ENCODE results near the gene OVCA2.
A peak's percentile ranks its signal among the peaks of the same experiment; 100 is the strongest.

Gene OVCA2

GRCh38 chr17:1997289-1997926, 44.4 kb upstream of the OVCA2 start:
- Histone ChIP-seq H3K36me3 (ENCODE audit: control insufficient read depth in 4 of 4, insufficient read depth in 4 of 4, low read length in 3 of 4) (no peaks in the 10 kb centered on the region), H3K27ac (ENCODE audit: insufficient read depth in 1 of 2, low read depth in 1 of 2, low read length in 2 of 2, poor library complexity in 1 of 2, severe bottlenecking in 2 of 2) (no peak overlapping the region), H3K4me1 (ENCODE audit: control extremely low read depth in 1 of 4, control insufficient read depth in 4 of 4, insufficient read depth in 4 of 4, low read length in 3 of 4) (peaks cover 0 to 18% (median 13%) of the 10 kb centered on the region in 4 experiments), H3K4me3 (ENCODE audit: control insufficient read depth in 1 of 7, extremely low read depth in 1 of 7, insufficient read depth in 4 of 7, low read depth in 2 of 7, low read length in 6 of 7) (peak overlapping the region in 1 of 7 experiments; percentile 63), H3K27me3 (replicated peaks in 2 of 5; ENCODE audit: control insufficient read depth in 4 of 5, insufficient read depth in 5 of 5, low read length in 4 of 5) (peaks cover 0 to 39% (median 9%) of the 10 kb centered on the region in 5 experiments), H3K9me3 (ENCODE audit: control extremely low read depth in 1 of 5, control insufficient read depth in 4 of 5, insufficient read depth in 2 of 5, low read depth in 1 of 5, low read length in 4 of 5) (no peaks in the 10 kb centered on the region)
- peak in 1 of 3 donors; percentile 25 for DNase-seq
- POLR2A ChIA-PET = interaction anchor here (0.6 to 0.9 kb wide), 2 partner anchors 13 to 14 kb away, joined by 3 to 6 read pairs; no protein-coding TSS in a partner anchor
- CTCF ChIA-PET = no interaction called here
- WGBS (ENCODE audit: insufficient coverage) = 66% methylated on average over 19 of the region's 22 CpGs

GRCh38 chr17:1997927-1998742, 43.7 kb upstream of the OVCA2 start:
- under 1% methylated on average over 45 of the region's 92 CpGs for WGBS (ENCODE audit: insufficient coverage)
- DNase-seq = peak in 2 of 3 donors; percentile 38 to 45
- Histone ChIP-seq H3K4me3 (ENCODE audit: control insufficient read depth in 1 of 7, extremely low read depth in 1 of 7, insufficient read depth in 4 of 7, low read depth in 2 of 7, low read length in 6 of 7) (peak overlapping the region in 4 of 7 experiments; percentile 23 to 63 (median 53)), H3K27ac (ENCODE audit: insufficient read depth in 1 of 2, low read depth in 1 of 2, low read length in 2 of 2, poor library complexity in 1 of 2, severe bottlenecking in 2 of 2) (no peak overlapping the region), H3K9me3 (ENCODE audit: control extremely low read depth in 1 of 5, control insufficient read depth in 4 of 5, insufficient read depth in 2 of 5, low read depth in 1 of 5, low read length in 4 of 5) (no peaks in the 10 kb centered on the region), H3K27me3 (replicated peaks in 2 of 5; ENCODE audit: control insufficient read depth in 4 of 5, insufficient read depth in 5 of 5, low read length in 4 of 5) (peaks cover 0 to 39% (median 9%) of the 10 kb centered on the region in 5 experiments), H3K36me3 (ENCODE audit: control insufficient read depth in 4 of 4, insufficient read depth in 4 of 4, low read length in 3 of 4) (no peaks in the 10 kb centered on the region), H3K4me1 (ENCODE audit: control extremely low read depth in 1 of 4, control insufficient read depth in 4 of 4, insufficient read depth in 4 of 4, low read length in 3 of 4) (peaks cover 0 to 18% (median 13%) of the 10 kb centered on the region in 4 experiments)
- CTCF ChIA-PET = interaction anchor here (2.3 kb wide), 1 partner anchor 22 kb away, joined by 6 read pairs; no protein-coding TSS in a partner anchor
- POLR2A ChIA-PET = interaction anchor here (0.6 kb wide), 1 partner anchor 15 kb away, joined by 6 read pairs; no protein-coding TSS in a partner anchor

GRCh38 chr17:1999557-2000251, 42.1 kb upstream of the OVCA2 start:
- WGBS (ENCODE audit: insufficient coverage) = 50% methylated on average over 12 of the region's 13 CpGs
- Histone ChIP-seq H3K4me1 (ENCODE audit: control extremely low read depth in 1 of 4, control insufficient read depth in 4 of 4, insufficient read depth in 4 of 4, low read length in 3 of 4) (peaks cover 0 to 18% (median 13%) of the 10 kb centered on the region in 4 experiments), H3K9me3 (ENCODE audit: control extremely low read depth in 1 of 5, control insufficient read depth in 4 of 5, insufficient read depth in 2 of 5, low read depth in 1 of 5, low read length in 4 of 5) (no peaks in the 10 kb centered on the region), H3K27me3 (replicated peaks in 2 of 5; ENCODE audit: control insufficient read depth in 4 of 5, insufficient read depth in 5 of 5, low read length in 4 of 5) (peaks cover 0 to 39% (median 7%) of the 10 kb centered on the region in 5 experiments), H3K36me3 (ENCODE audit: control insufficient read depth in 4 of 4, insufficient read depth in 4 of 4, low read length in 3 of 4) (no peaks in the 10 kb centered on the region), H3K27ac (ENCODE audit: insufficient read depth in 1 of 2, low read depth in 1 of 2, low read length in 2 of 2, poor library complexity in 1 of 2, severe bottlenecking in 2 of 2) (no peak overlapping the region), H3K4me3 (ENCODE audit: control insufficient read depth in 1 of 7, extremely low read depth in 1 of 7, insufficient read depth in 4 of 7, low read depth in 2 of 7, low read length in 6 of 7) (no peak overlapping the region)
- POLR2A ChIA-PET = no interaction called here
- DNase-seq = peak in 1 of 3 donors; percentile 24
- CTCF ChIA-PET = interaction anchor here (1.2 to 2.3 kb wide), 2 partner anchors 14 to 20 kb away, joined by 4 to 6 read pairs; no protein-coding TSS in a partner anchor

GRCh38 chr17:2002767-2003329, 39.0 kb upstream of the OVCA2 start:
- H3K4me3 ChIP-seq (ENCODE audit: control insufficient read depth in 1 of 7, extremely low read depth in 1 of 7, insufficient read depth in 4 of 7, low read depth in 2 of 7, low read length in 6 of 7) = no peak overlapping the region
- H3K9me3 ChIP-seq (ENCODE audit: control extremely low read depth in 1 of 5, control insufficient read depth in 4 of 5, insufficient read depth in 2 of 5, low read depth in 1 of 5, low read length in 4 of 5) = no peaks in the 10 kb centered on the region
- no peak overlapping the region for H3K27ac ChIP-seq (ENCODE audit: insufficient read depth in 1 of 2, low read depth in 1 of 2, low read length in 2 of 2, poor library complexity in 1 of 2, severe bottlenecking in 2 of 2)
- CTCF ChIA-PET = interaction anchor here (0.8 kb wide), 1 partner anchor 29 kb away, joined by 3 read pairs; no protein-coding TSS in a partner anchor
- peaks cover 0 to 18% (median 13%) of the 10 kb centered on the region in 4 experiments for H3K4me1 ChIP-seq (ENCODE audit: control extremely low read depth in 1 of 4, control insufficient read depth in 4 of 4, insufficient read depth in 4 of 4, low read length in 3 of 4)
- POLR2A ChIA-PET = interaction anchor here (0.6 kb wide), 1 partner anchor 233 kb away, joined by 3 read pairs; no protein-coding TSS in a partner anchor
- H3K36me3 ChIP-seq (ENCODE audit: control insufficient read depth in 4 of 4, insufficient read depth in 4 of 4, low read length in 3 of 4) = no peaks in the 10 kb centered on the region
- 96% methylated on average over 13 of the region's 16 CpGs for WGBS (ENCODE audit: insufficient coverage)
- DNase-seq = no peak
- H3K27me3 ChIP-seq (replicated peaks in 2 of 5; ENCODE audit: control insufficient read depth in 4 of 5, insufficient read depth in 5 of 5, low read length in 4 of 5) = peaks cover 0 to 14% (median 2%) of the 10 kb centered on the region in 5 experiments

GRCh38 chr17:2003525-2003924, 38.3 kb upstream of the OVCA2 start:
- ChIA-PET POLR2A (no interaction called here), CTCF (interaction anchor here (0.6 kb wide), 1 partner anchor 12 kb away, joined by 3 read pairs; no protein-coding TSS in a partner anchor)
- H3K36me3 ChIP-seq (ENCODE audit: control insufficient read depth in 4 of 4, insufficient read depth in 4 of 4, low read length in 3 of 4) = no peaks in the 10 kb centered on the region
- no peak for DNase-seq
- H3K27ac ChIP-seq (ENCODE audit: insufficient read depth in 1 of 2, low read depth in 1 of 2, low read length in 2 of 2, poor library complexity in 1 of 2, severe bottlenecking in 2 of 2) = no peak overlapping the region
- no peaks in the 10 kb centered on the region for H3K9me3 ChIP-seq (ENCODE audit: control extremely low read depth in 1 of 5, control insufficient read depth in 4 of 5, insufficient read depth in 2 of 5, low read depth in 1 of 5, low read length in 4 of 5)
- peaks cover 0 to 11% (median 8%) of the 10 kb centered on the region in 4 experiments for H3K4me1 ChIP-seq (ENCODE audit: control extremely low read depth in 1 of 4, control insufficient read depth in 4 of 4, insufficient read depth in 4 of 4, low read length in 3 of 4)
- peaks cover 0 to 8% (median 2%) of the 10 kb centered on the region in 5 experiments for H3K27me3 ChIP-seq (replicated peaks in 2 of 5; ENCODE audit: control insufficient read depth in 4 of 5, insufficient read depth in 5 of 5, low read length in 4 of 5)
- 95% methylated on average over 13 of the region's 13 CpGs for WGBS (ENCODE audit: insufficient coverage)
- H3K4me3 ChIP-seq (ENCODE audit: control insufficient read depth in 1 of 7, extremely low read depth in 1 of 7, insufficient read depth in 4 of 7, low read depth in 2 of 7, low read length in 6 of 7) = no peak overlapping the region

GRCh38 chr17:2004435-2004952, 37.3 kb upstream of the OVCA2 start:
- POLR2A ChIA-PET = interaction anchor here (0.6 kb wide), 1 partner anchor 33 kb away, joined by 8 read pairs; no protein-coding TSS in a partner anchor
- no peak for DNase-seq
- Histone ChIP-seq H3K36me3 (ENCODE audit: control insufficient read depth in 4 of 4, insufficient read depth in 4 of 4, low read length in 3 of 4) (no peaks in the 10 kb centered on the region), H3K27me3 (replicated peaks in 2 of 5; ENCODE audit: control insufficient read depth in 4 of 5, insufficient read depth in 5 of 5, low read length in 4 of 5) (peaks cover 0 to under 1% (median 0%) of the 10 kb centered on the region in 5 experiments), H3K4me1 (ENCODE audit: control extremely low read depth in 1 of 4, control insufficient read depth in 4 of 4, insufficient read depth in 4 of 4, low read length in 3 of 4) (peaks cover 0 to 5% (median 5%) of the 10 kb centered on the region in 4 experiments), H3K27ac (ENCODE audit: insufficient read depth in 1 of 2, low read depth in 1 of 2, low read length in 2 of 2, poor library complexity in 1 of 2, severe bottlenecking in 2 of 2) (no peak overlapping the region), H3K4me3 (ENCODE audit: control insufficient read depth in 1 of 7, extremely low read depth in 1 of 7, insufficient read depth in 4 of 7, low read depth in 2 of 7, low read length in 6 of 7) (no peak overlapping the region), H3K9me3 (ENCODE audit: control extremely low read depth in 1 of 5, control insufficient read depth in 4 of 5, insufficient read depth in 2 of 5, low read depth in 1 of 5, low read length in 4 of 5) (no peaks in the 10 kb centered on the region)
- CTCF ChIA-PET = interaction anchor here (1.0 kb wide), 1 partner anchor 9 kb away, joined by 4 read pairs; no protein-coding TSS in a partner anchor
- 93% methylated on average over 9 of the region's 12 CpGs for WGBS (ENCODE audit: insufficient coverage)

Data from common myeloid progenitor, CD34-positive (primary cell).